ENCODE results near the gene UCMA. TPM values are rescaled to one million over a fixed set of nuclear protein-coding genes. Genes with fewer than 3 reads are reported as not detected.
A peak's percentile ranks its signal among the peaks of the same experiment; 100 is the strongest.

Gene UCMA
- total RNA-seq, 2 experiments from 2014 or later = not detected

DNA sequence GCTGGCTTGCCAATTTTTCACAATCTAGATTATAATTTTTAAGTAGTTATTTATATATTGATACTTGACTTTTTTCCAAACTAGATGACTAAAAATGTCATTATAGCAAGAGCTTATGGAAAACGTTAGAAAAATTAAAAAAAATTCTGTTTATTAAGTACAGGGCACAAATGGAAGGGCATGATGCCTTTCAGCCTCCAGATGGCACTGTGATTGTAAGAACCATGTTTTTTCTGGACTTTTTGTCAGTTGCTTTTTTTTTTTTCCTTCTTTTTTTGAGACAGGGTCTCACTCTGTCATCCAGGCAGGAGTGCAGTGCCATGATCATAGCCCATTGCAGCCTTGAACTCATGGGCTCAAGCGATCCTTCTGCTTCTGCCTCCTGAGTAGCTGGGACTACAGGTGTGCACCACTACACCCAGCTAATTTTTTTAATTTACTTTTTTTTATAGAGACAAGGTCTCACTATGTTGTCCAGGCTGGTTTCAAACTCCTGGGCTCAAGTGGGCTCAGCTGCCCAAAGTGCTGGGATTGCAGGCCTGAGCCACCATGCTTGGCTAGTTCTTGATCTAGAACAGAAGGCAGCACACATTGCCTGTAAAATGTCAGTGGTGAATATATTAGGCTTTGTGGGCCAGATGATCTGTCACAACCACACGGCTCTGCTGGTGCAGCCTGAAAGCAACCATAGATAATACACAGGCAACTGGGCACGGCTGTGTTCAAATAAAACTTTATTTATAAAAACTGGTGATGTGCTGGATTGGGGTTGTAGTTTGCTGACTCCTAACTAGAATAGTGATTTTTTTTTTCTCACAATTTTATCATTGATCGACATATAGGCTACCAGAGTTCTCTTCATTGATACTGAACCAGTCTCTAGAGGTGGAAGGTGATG lies 27.4 kb downstream of the UCMA start:
- Histone ChIP-seq H2AFZ (ENCODE audit: low read length) (no peak overlapping the region), H3K36me3 (ENCODE audit: insufficient read depth, low read length) (peaks cover 95% of the 10 kb centered on the region), H3K9me2 (ENCODE audit: insufficient read depth, low read length) (no peaks in the 10 kb centered on the region), H3K9me3 (ENCODE audit: low read length) (no peaks in the 10 kb centered on the region; the same call in 1 of the 2 replicates), H3K4me3 (ENCODE audit: low read depth, low read length, poor library complexity, severe bottlenecking) (no peak overlapping the region), H3K4me1 (ENCODE audit: insufficient read depth, low read length, poor library complexity, severe bottlenecking) (no peaks in the 10 kb centered on the region), H4K20me1 (ENCODE audit: insufficient read depth, low read length) (no peaks in the 10 kb centered on the region; the same call in 1 of the 2 replicates), H3K4me2 (ENCODE audit: low read length) (no peak overlapping the region), H3K27ac (ENCODE audit: low read depth, low read length, poor library complexity, severe bottlenecking) (no peak overlapping the region), H3K79me2 (ENCODE audit: insufficient read depth, low read depth, low read length) (no peaks in the 10 kb centered on the region)
- POLR2A ChIA-PET = interaction anchor here (0.7 kb wide), 2 partner anchors 46 to 961 kb away, joined by 3 read pairs; no protein-coding TSS in a partner anchor
- DNase-seq (ENCODE audit: low spot score) = peak; percentile 34
- intact Hi-C loops (cut with micrococcal nuclease; ENCODE audit: unreplicated experiment) = loop anchor here (2.0 kb wide), 1 partner anchor 96 kb away; no protein-coding TSS in a partner anchor
- TF ChIP-seq, protein P1, sequence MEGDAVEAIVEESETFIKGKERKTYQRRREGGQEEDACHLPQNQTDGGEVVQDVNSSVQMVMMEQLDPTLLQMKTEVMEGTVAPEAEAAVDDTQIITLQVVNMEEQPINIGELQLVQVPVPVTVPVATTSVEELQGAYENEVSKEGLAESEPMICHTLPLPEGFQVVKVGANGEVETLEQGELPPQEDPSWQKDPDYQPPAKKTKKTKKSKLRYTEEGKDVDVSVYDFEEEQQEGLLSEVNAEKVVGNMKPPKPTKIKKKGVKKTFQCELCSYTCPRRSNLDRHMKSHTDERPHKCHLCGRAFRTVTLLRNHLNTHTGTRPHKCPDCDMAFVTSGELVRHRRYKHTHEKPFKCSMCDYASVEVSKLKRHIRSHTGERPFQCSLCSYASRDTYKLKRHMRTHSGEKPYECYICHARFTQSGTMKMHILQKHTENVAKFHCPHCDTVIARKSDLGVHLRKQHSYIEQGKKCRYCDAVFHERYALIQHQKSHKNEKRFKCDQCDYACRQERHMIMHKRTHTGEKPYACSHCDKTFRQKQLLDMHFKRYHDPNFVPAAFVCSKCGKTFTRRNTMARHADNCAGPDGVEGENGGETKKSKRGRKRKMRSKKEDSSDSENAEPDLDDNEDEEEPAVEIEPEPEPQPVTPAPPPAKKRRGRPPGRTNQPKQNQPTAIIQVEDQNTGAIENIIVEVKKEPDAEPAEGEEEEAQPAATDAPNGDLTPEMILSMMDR (conservative IDR thresholded peaks at IDR 0.05; ENCODE audit: low read length) = peak; percentile 69
- no peak for TF ChIP-seq EZH2phosphoT487 (IDR thresholded peaks at IDR 0.05; ENCODE audit: borderline replicate concordance, low read depth, low read length)
- CTCF ChIA-PET (ENCODE audit: unreplicated experiment) = no interaction called here
- BruUV-seq (replicated peaks) = no TSS peak

DNA sequence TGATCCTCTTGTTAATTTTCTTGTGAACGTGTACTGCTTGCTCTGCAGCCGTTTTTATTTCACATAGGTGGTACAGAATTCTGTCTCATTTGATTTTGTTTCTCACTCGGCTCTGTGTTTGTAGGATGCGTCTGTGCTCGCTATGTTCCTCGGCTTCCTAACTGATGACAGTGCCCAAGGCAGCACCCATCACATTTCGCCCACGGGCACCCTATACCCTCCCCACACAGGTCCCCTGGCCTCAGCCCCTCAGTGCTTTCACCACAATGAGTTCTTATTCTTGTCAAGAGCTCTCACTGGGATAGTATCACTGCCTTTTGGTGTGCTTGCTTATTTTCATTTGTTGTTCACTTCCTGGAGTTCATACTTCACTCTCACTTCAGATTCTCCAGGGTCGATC lies 28.1 kb downstream of the UCMA start:
- no peaks in the 10 kb centered on the region for H3K4me1 ChIP-seq (ENCODE audit: insufficient read depth, low read length, poor library complexity, severe bottlenecking)
- H2AFZ ChIP-seq (ENCODE audit: low read length) = no peak overlapping the region
- ChIA-PET CTCF (ENCODE audit: unreplicated experiment) (no interaction called here), POLR2A (interaction anchor here (0.7 kb wide), 2 partner anchors 45 to 960 kb away, joined by 3 read pairs; no protein-coding TSS in a partner anchor)
- H3K27ac ChIP-seq (ENCODE audit: low read depth, low read length, poor library complexity, severe bottlenecking) = no peak overlapping the region
- no peaks in the 10 kb centered on the region for H3K79me2 ChIP-seq (ENCODE audit: insufficient read depth, low read depth, low read length)
- H3K4me2 ChIP-seq (ENCODE audit: low read length) = no peak overlapping the region
- peaks cover 96% of the 10 kb centered on the region for H3K36me3 ChIP-seq (ENCODE audit: insufficient read depth, low read length)
- intact Hi-C loops (cut with micrococcal nuclease; ENCODE audit: unreplicated experiment) = loop anchor here (2.0 kb wide), 1 partner anchor 97 kb away; no protein-coding TSS in a partner anchor
- no TSS peak for BruUV-seq (replicated peaks)
- no peaks in the 10 kb centered on the region for H3K9me2 ChIP-seq (ENCODE audit: insufficient read depth, low read length)
- no peaks in the 10 kb centered on the region; the same call in 1 of the 2 replicates for H4K20me1 ChIP-seq (ENCODE audit: insufficient read depth, low read length)
- H3K4me3 ChIP-seq (ENCODE audit: low read depth, low read length, poor library complexity, severe bottlenecking) = no peak overlapping the region
- TF ChIP-seq EZH2phosphoT487 (IDR thresholded peaks at IDR 0.05; ENCODE audit: borderline replicate concordance, low read depth, low read length) = no peak
- TF ChIP-seq, protein P1 (conservative IDR thresholded peaks at IDR 0.05; ENCODE audit: low read length) = no peak
- no peaks in the 10 kb centered on the region; the same call in 1 of the 2 replicates for H3K9me3 ChIP-seq (ENCODE audit: low read length)
- DNase-seq (ENCODE audit: low spot score) = no peak
